ENCODE measurements around the gene SNTG2.

The SNTG2 gene

GRCh38 chr2:1297372-1298159 is 346.9 kb downstream of the SNTG2 start:
- no peak for DNase-seq

GRCh38 chr2:1299043-1299442 is 348.4 kb downstream of the SNTG2 start:
- DNase-seq = no peak

- no peak for DNase-seq
These were observed 349.6 kb downstream of the SNTG2 start for GRCh38 chr2:1300284-1300683.

DNA sequence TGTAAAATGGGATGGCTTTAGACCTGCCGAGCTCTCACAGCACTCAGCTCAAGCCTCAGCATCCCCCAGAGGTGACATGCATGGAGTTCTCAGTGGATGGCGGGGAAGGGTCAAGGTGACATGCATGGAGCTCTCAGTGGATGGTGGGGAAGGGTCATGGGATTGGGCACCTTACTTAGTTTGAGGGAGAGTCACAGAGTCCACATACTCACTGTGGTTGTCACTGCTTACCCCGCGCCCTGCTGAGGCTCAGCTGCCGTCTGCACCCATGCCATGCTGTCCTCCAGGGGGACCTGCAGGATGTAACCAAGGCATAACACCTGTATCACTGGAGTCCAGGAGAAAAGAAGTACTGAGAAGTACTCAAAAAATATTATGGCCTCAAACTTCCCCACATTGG is 350.4 kb downstream of the SNTG2 start:
- no peak for DNase-seq

DNA sequence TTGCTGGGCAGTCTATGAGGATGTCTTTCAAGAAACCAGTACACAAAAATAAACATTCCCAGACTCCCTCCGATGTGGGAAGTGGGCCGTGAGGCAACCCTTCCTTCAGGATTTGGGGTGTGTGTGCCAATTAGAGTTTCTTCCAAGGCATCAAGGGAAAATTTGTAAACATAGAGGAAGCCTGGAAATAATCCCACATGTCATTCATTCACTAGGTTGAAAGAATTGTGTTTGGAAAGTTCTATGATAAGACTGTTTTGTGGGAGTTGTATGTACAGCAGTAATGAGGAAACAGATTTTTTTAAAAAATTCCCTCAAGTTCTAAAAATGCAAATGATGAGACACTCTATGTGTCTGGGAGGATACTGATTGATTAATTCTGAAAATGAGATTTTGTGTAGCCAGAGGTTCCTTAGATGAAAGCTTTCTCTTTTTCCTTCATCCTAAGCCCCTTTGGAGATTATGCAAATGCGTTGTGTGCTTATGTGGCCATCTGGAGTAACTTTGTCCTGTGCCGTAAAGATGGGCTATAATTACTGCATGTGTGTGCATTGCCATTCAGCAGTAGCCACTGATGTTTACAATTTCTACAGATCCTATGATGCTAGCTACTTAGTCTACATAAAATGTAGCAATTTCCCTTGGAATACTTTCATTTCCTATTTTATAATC is 354.8 kb downstream of the SNTG2 start:
- no peak for DNase-seq

GRCh38 chr2:1306014-1306686 is 355.5 kb downstream of the SNTG2 start:
- no peak for DNase-seq

DNA sequence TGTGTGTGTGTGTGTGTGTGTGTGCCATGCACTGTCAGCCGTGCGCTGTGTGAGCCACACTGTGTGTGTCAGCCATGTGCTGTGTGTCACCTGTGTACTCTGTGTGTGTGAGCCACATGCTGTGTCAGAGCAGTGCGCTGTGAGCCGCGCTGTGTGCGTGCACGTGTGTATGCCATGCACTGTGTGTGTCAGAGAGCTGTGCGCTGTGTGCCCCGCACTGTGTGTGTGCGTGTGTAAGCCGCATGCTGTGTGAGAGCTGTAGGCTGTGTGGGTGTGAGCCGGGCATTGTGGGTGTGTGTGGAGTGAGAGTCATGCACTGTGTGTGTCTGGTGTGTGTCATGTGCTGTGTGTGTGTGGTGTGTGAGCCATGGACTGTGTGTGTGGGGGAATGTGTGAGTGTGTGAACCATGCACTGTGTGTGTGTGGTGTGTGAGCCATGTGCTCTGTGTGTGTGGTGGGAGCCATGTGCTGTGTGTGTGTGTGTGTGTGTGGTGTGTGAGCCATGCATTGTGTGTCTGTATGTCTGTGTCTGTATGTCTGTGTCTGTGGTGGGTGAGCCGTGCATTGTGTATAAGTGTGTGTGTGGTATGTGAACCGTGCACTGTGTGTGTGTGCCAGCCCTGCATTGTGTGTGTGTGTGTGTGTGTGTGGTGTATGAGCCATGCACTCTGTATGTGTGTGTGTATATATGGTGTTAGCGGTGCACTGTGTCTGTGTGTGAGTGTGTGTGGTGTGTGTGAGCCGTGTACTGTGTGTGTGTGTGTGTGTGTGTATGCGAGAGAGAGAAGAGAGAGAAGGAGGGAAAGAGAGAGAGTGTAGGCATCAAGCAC is 356.3 kb downstream of the SNTG2 start:
- DNase-seq = no peak

- no peak for DNase-seq
These were observed 357.0 kb downstream of the SNTG2 start for GRCh38 chr2:1307670-1308069.

GRCh38 chr2:1308678-1309077 is 358.0 kb downstream of the SNTG2 start:
- no peak for DNase-seq

- no peak for DNase-seq
These were observed 358.9 kb downstream of the SNTG2 start for GRCh38 chr2:1309507-1309906.

DNA sequence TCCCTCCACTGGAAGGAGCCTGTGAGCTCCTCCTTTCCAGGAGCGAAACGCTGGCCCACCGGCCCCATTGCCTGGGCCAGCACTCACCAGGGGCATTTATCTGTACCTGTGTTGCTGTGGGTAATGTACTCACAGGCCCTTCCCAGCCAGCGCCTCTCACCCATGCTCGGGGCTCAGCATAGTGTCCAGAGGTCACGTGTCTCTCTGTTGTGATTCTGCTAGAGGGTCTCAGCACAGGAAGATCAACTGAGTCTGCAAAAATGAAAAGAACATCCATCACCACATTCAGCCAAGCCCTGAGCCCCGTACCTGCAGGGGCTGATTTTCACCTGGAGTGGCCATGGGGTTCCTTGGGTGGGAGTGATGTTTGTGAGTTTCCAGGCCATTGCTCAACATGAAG is 359.6 kb downstream of the SNTG2 start:
- no peak for DNase-seq

DNA sequence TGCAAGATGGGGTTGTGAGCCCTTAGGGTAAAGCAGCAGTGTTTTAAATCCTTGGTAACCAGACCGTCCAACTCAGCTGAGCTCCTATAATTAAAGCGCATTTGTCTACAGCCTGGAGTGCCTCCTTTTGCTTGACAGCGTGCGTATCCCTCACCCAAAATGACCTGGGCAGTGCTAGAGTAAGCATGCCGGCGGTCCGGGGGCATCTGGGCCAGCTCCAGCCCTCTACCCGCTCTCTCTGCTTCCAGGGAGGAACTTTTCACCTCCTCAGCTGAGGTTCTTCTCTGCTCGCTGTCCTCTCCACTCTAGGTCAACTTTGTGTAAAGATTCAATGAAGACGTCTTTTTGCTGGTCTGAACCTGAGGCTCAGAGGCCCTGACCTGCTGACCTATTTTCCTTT is 360.2 kb downstream of the SNTG2 start:
- DNase-seq = no peak

- no peak for DNase-seq
These were observed 362.7 kb downstream of the SNTG2 start for GRCh38 chr2:1313240-1313924.

- DNase-seq = no peak
These were observed 363.6 kb downstream of the SNTG2 start for GRCh38 chr2:1314254-1314653.

GRCh38 chr2:1318366-1319009 is 367.8 kb downstream of the SNTG2 start:
- no peak for DNase-seq

- no peak for DNase-seq
These were observed 368.7 kb downstream of the SNTG2 start for GRCh38 chr2:1319393-1319792.

DNA sequence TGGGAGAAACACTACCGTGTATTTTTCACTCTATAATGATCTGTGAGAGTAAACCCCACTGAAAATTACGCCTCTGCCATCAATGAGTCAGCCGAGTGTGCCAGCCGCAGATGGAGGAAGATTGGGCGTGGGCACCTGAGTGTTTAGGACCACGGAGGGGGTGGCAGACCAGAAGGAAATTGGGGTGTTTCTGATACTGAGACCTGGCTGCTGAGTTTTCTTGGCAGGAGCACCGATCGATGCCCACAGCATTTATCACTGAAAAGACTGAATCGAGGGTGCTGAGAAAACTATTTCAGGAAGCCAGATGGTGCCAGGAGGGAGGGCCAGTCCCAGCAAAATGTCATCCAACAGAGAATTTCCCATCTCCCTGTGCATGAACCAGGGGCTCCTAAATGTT is 370.7 kb downstream of the SNTG2 start:
- no peak for DNase-seq

- DNase-seq = no peak
These were observed 374.2 kb downstream of the SNTG2 start for GRCh38 chr2:1324884-1325283.

DNA sequence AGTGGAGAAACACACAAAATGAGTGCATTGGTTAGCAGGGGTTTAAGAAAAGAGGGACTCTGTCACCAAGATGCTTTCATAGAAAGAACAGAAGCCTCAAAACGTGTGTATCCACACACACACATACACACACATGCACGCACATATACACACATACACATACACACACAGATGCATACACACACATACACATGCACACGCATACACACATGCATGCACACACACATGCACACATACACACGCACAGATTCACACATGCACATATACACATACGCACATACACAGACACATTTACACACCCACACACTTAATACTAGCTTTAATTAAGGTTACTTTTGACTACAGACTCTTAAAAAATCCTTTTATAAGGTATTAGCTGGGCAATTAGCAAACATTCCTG is 378.0 kb downstream of the SNTG2 start:
- no peak for DNase-seq

DNA sequence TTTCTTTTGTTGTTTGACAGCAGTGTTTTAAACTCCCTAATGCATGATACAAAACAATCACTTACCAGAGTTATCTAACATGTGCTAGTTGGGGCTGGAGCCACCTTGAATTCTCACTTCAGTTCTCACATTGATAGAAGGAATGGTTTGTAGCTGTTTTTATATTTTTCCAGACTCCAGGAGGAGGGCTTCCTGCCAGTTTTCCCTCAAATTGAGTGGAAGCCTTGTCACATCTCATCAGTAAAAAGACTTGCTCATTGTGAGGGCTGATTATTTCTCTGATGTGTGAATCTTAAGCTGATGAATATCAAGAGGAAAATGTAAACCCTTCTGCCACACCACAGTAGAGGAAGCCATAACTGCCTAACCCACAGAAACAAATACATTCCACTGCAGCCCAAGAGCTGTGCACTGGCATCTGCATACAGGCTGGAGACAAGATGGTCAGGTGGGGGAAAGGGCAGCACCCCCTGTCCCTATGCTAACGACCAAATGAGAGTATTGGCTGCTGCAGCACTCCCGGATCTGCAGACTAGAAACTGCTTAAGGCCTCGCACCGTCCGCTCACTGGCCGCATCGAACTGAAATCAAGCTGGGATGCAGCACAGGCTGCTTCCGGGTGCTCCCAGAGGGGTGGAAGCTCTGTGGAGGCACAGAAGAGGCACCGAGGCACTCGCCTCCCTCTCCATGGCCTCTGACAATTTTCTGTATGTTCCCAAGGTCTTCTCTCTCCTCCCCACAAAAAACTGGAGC is 388.9 kb downstream of the SNTG2 start:
- DNase-seq = no peak

- DNase-seq = no peak
These were observed 389.5 kb downstream of the SNTG2 start for GRCh38 chr2:1340141-1340512.
